Camera-type eye (tissue), 1 donor: ENCODE results near the gene SPATA7. TPM values are rescaled to one million over a fixed set of nuclear protein-coding genes. Genes with fewer than 3 reads are reported as not detected.

Experiments used
- total RNA-seq: library from RNA; depleted of rRNA; stranded (reverse); fragments of >200 nt; gene quantifications from one replicate; pipeline ENCODE4 v1.2.3, GENCODE V29; 2014

SPATA7 gene, protein sequence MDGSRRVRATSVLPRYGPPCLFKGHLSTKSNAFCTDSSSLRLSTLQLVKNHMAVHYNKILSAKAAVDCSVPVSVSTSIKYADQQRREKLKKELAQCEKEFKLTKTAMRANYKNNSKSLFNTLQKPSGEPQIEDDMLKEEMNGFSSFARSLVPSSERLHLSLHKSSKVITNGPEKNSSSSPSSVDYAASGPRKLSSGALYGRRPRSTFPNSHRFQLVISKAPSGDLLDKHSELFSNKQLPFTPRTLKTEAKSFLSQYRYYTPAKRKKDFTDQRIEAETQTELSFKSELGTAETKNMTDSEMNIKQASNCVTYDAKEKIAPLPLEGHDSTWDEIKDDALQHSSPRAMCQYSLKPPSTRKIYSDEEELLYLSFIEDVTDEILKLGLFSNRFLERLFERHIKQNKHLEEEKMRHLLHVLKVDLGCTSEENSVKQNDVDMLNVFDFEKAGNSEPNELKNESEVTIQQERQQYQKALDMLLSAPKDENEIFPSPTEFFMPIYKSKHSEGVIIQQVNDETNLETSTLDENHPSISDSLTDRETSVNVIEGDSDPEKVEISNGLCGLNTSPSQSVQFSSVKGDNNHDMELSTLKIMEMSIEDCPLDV
- total RNA-seq = 44.7 TPM

DNA sequence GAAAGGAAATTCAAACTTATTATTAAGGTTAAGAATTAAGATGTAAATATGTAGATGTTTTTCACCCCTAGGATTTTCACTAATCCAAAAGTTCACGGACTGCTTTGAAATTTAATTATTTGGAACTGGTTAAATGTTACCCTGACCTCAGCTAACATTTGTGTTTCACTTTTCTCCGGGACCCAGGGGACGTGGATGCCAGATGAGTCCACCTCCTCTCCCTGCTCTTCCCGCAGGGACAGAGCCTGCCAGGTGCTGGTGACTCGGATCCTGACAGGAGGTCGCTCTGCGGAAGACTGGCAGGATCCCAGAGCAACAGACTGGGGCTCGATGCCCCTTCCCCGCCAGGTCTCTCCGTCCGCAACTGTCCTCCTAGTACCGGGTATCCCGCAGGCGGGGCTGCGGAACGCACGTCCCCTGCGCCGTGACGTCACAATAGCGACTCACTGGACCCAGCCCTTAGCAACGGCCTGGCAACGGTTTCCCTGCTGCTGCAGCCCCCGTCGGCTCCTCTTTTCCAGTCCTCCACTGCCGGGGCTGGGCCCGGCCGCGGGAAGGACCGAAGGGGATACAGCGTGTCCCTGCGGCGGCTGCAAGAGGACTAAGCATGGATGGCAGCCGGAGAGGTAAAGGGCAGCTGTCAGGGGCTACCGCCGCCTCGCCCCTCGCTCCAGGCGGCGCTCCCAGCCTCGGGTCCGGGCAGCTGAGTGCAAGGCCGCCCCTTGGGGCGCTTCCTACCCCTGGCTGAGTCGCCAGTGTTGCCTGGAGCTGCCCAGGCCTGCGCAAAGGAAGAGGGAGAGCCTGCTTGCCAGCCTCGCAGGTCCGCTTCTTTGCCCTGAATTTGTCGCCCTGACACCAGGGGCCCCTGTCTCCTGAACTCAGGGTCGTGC is at the start of gene SPATA7:
Gene SPATA7 (plus strand): TSS at position 446 of the 890 bp plus-strand sequence. CDS start 162 bp downstream, at position 608.

Other genes starting within 250 kb of the SPATA7 start
- gene KCNK10, start 62.4 kb upstream of the SPATA7 start, total RNA-seq = 1.3 TPM
- 21.6 TPM for gene PTPN21, start 169.3 kb downstream of the SPATA7 start, total RNA-seq
- 114 TPM for gene ZC3H14, start 177.4 kb downstream of the SPATA7 start, total RNA-seq